Lung (tissue), 12 donors: ENCODE data around the gene SEPTIN5. TPM values are rescaled to one million over a fixed set of nuclear protein-coding genes. Genes with fewer than 3 reads are reported as not detected.
A peak's percentile ranks its signal among the peaks of the same experiment; 100 is the strongest.

Experiments used
- ATAC-seq: fragments of 200-7000 bp; cut with Tn5 transposase; one replicate; pipeline ENCODE4 v1.9.1; 2020; ENCODE audit warnings: moderate number of reproducible peaks; ENCODE audit not compliant: insufficient read depth, low FRiP score
- DNase-seq, 3 donors: peaks; one replicate each; pipeline ENCODE4 v3.0.0-alpha.2; 2013 to 2017
- H3K27ac ChIP-seq, 2 donors: one replicate each; pipeline ENCODE4 v1.5.1; 2013; ENCODE audit warnings: mild to moderate bottlenecking in 2 of 2, moderate library complexity in 2 of 2, control low read depth in 1 of 2, inconsistent platforms in 1 of 2, low read depth in 1 of 2, low read length in 1 of 2
- H3K27me3 ChIP-seq, 3 donors: one replicate each; pipeline ENCODE4 v1.5.1; 2013; ENCODE audit warnings: low read length in 2 of 3; ENCODE audit not compliant: control insufficient read depth in 3 of 3, insufficient read depth in 3 of 3
- H3K36me3 ChIP-seq, 4 donors: one replicate each; pipeline ENCODE4 v1.5.1; 2013; ENCODE audit warnings: low read length in 4 of 4, mild to moderate bottlenecking in 1 of 4, moderate library complexity in 1 of 4; ENCODE audit not compliant: control insufficient read depth in 4 of 4, insufficient read depth in 4 of 4
- H3K4me1 ChIP-seq, 5 donors: one replicate each; pipeline ENCODE4 v1.5.1; 2013; ENCODE audit warnings: low read length in 5 of 5, mild to moderate bottlenecking in 2 of 5, moderate library complexity in 1 of 5; ENCODE audit not compliant: control insufficient read depth in 5 of 5, insufficient read depth in 5 of 5
- H3K4me3 ChIP-seq: one replicate; pipeline ENCODE4 v1.5.1; 2013; ENCODE audit warnings: mild to moderate bottlenecking, control low read depth, moderate library complexity
- H3K9ac ChIP-seq, 2 donors: one replicate each; pipeline ENCODE4 v1.5.1; 2013; ENCODE audit warnings: low read length in 2 of 2, control low read depth in 1 of 2; ENCODE audit not compliant: insufficient read depth in 1 of 2
- H3K9me3 ChIP-seq, 4 donors: one replicate each; pipeline ENCODE4 v1.5.1; 2013; ENCODE audit warnings: low read length in 3 of 4, mild to moderate bottlenecking in 1 of 4, moderate library complexity in 1 of 4; ENCODE audit not compliant: control insufficient read depth in 4 of 4, insufficient read depth in 3 of 4
- CTCF ChIP-seq: IDR thresholded peaks from 2 replicates; pipeline ENCODE4 v1.5.1; 2012; ENCODE audit warnings: mild to moderate bottlenecking; ENCODE audit errors: control extremely low read depth, extremely low read depth
- WGBS, 2 donors: extraction: QIAGEN DNeasy Blood & Tissue Kit; methylation state at CpG; one replicate each; pipeline ENCODE4 v1.1.7; 2013; 5-methylcytosine and 5-hydroxymethylcytosine counted together
- polyA plus RNA-seq, 2 donors: library from polyadenylated mRNA; stranded (reverse); fragments of 200-250 nt; gene quantifications; one replicate each; pipeline ENCODE4 v1.2.1, GENCODE V29; 2013
- total RNA-seq, 2 donors: library from RNA; depleted of rRNA in 1 of 2; stranded (reverse); fragments of >200 nt in 1 of 2; gene quantifications; one replicate each; pipeline ENCODE4 v1.2.1, GENCODE V29; 2014 to 2021
- donor health status: control.
- donor health status: control.
- donor health status: Bipolar disorder and iron deficiency.
- donor health status: healthy.
- donor health status: DM: yes; HTN: yes; CAD: no.

The SEPTIN5 gene
- total and polyA plus RNA-seq, 4 donors: 10.4 to 32.5 (median 14.2) TPM

GRCh38 chr22:19709063-19709769 is 5.1 kb upstream of the SEPTIN5 start:
- Histone ChIP-seq H3K4me3 (no peak overlapping the region), H3K9me3 (no peaks in the 10 kb centered on the region), H3K4me1 (peaks cover 0 to 5% (median 0%) of the 10 kb centered on the region in 5 donors), H3K9ac (no peak overlapping the region), H3K27ac (no peak overlapping the region), H3K36me3 (no peaks in the 10 kb centered on the region), H3K27me3 (no peaks in the 10 kb centered on the region)
- ATAC-seq (no peak), DNase-seq (peak in 1 of 3 donors; percentile 10)
- TF ChIP-seq CTCF: no peak
- 78 to 79% methylated on average over 19 of the region's 19 CpGs for WGBS, 2 donors

- no peak for ATAC-seq
- Histone ChIP-seq H3K9me3 (no peaks in the 10 kb centered on the region), H3K36me3 (no peaks in the 10 kb centered on the region), H3K4me1 (peaks cover 0 to 8% (median 0%) of the 10 kb centered on the region in 5 donors), H3K27me3 (no peaks in the 10 kb centered on the region), H3K9ac (no peak overlapping the region), H3K27ac (no peak overlapping the region), H3K4me3 (no peak overlapping the region)
- TF ChIP-seq CTCF: no peak
- 89 to 91% methylated on average over 19 of the region's 19 CpGs for WGBS, 2 donors
- DNase-seq: no peak
Measured at GRCh38 chr22:19710020-19710768, 4.1 kb upstream of the SEPTIN5 start.

GRCh38 chr22:19710769-19711106 is 3.6 kb upstream of the SEPTIN5 start:
- 93 to 95% methylated on average over 6 of the region's 6 CpGs for WGBS, 2 donors
- H3K9me3 ChIP-seq: no peaks in the 10 kb centered on the region
- peaks cover 0 to 8% (median 0%) of the 10 kb centered on the region in 5 donors for H3K4me1 ChIP-seq
- H3K9ac ChIP-seq: no peak overlapping the region
- no peaks in the 10 kb centered on the region for H3K27me3 ChIP-seq
- DNase-seq (no peak), ATAC-seq (no peak)
- H3K4me3 ChIP-seq: no peak overlapping the region
- no peaks in the 10 kb centered on the region for H3K36me3 ChIP-seq
- no peak overlapping the region for H3K27ac ChIP-seq
- no peak for TF ChIP-seq CTCF
